GM20431 (cell line): ENCODE results near the gene MYOF.
"Not testable (repeated sequence)": the region's sequence is repeated elsewhere in the genome, so short reads cannot be mapped to it uniquely, and the experiment has no call there.

ENCODE experiments used
- in situ Hi-C: fragments of 300-500 bp; cut with MseI, MboI; formaldehyde crosslinking; loops from one replicate; pipeline ENCODE4 v1.15.0; 2020; ENCODE audit warnings: low sequenced_read_pairs; ENCODE audit not compliant: unreplicated experiment

MYOF gene

GRCh38 chr10:93364966-93365365, 117.2 kb downstream of the MYOF start:
- in situ Hi-C loops: no loop called here

GRCh38 chr10:93363891-93364648, 118.1 kb downstream of the MYOF start:
- in situ Hi-C loops: no loop called here

GRCh38 chr10:93358398-93358797, 123.7 kb downstream of the MYOF start:
- in situ Hi-C loops: not testable (repeated sequence)

- in situ Hi-C loops: no loop called here
These were observed 124.5 kb downstream of the MYOF start for GRCh38 chr10:93357680-93358079.

- in situ Hi-C loops: no loop called here
These were observed 125.6 kb downstream of the MYOF start for GRCh38 chr10:93356516-93356915.

- in situ Hi-C loops: no loop called here
These were observed 129.3 kb downstream of the MYOF start for GRCh38 chr10:93352638-93353383.

- in situ Hi-C loops: no loop called here
These were observed 135.4 kb downstream of the MYOF start for GRCh38 chr10:93346694-93347093.

GRCh38 chr10:93346108-93346507, 136.0 kb downstream of the MYOF start:
- in situ Hi-C loops: no loop called here

- in situ Hi-C loops: no loop called here
These were observed 137.4 kb downstream of the MYOF start for GRCh38 chr10:93344691-93345090.

- in situ Hi-C loops: no loop called here
These were observed 139.2 kb downstream of the MYOF start for GRCh38 chr10:93342921-93343320.

GRCh38 chr10:93342366-93342765, 139.8 kb downstream of the MYOF start:
- in situ Hi-C loops: no loop called here

- in situ Hi-C loops: no loop called here
These were observed 144.8 kb downstream of the MYOF start for GRCh38 chr10:93337309-93337721.

- in situ Hi-C loops: no loop called here
These were observed 145.5 kb downstream of the MYOF start for GRCh38 chr10:93336678-93337077.

GRCh38 chr10:93336110-93336509, 146.0 kb downstream of the MYOF start:
- in situ Hi-C loops: no loop called here

GRCh38 chr10:93334901-93335327, 147.2 kb downstream of the MYOF start:
- in situ Hi-C loops: no loop called here

GRCh38 chr10:93334181-93334580, 148.0 kb downstream of the MYOF start:
- in situ Hi-C loops: no loop called here

- in situ Hi-C loops: no loop called here
These were observed 148.7 kb downstream of the MYOF start for GRCh38 chr10:93333278-93333978.

- in situ Hi-C loops: no loop called here
These were observed 151.3 kb downstream of the MYOF start for GRCh38 chr10:93330824-93331223.

GRCh38 chr10:93319896-93320295, 162.2 kb downstream of the MYOF start:
- in situ Hi-C loops: no loop called here

- in situ Hi-C loops: no loop called here
These were observed 163.0 kb downstream of the MYOF start for GRCh38 chr10:93319096-93319495.

GRCh38 chr10:93315246-93315645, 166.9 kb downstream of the MYOF start:
- in situ Hi-C loops: no loop called here
